ENCODE results near the gene CABP1.

CABP1 gene

GRCh38 chr12:120642826-120643225 is 2.4 kb downstream of the CABP1 start:
- TF ChIP-seq, protein P1, sequence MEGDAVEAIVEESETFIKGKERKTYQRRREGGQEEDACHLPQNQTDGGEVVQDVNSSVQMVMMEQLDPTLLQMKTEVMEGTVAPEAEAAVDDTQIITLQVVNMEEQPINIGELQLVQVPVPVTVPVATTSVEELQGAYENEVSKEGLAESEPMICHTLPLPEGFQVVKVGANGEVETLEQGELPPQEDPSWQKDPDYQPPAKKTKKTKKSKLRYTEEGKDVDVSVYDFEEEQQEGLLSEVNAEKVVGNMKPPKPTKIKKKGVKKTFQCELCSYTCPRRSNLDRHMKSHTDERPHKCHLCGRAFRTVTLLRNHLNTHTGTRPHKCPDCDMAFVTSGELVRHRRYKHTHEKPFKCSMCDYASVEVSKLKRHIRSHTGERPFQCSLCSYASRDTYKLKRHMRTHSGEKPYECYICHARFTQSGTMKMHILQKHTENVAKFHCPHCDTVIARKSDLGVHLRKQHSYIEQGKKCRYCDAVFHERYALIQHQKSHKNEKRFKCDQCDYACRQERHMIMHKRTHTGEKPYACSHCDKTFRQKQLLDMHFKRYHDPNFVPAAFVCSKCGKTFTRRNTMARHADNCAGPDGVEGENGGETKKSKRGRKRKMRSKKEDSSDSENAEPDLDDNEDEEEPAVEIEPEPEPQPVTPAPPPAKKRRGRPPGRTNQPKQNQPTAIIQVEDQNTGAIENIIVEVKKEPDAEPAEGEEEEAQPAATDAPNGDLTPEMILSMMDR (IDR thresholded peaks at IDR 0.05; ENCODE audit: borderline replicate concordance, insufficient read depth, low read depth, low read length): no peak
- no peak overlapping the region for H3K4me3 ChIP-seq (ENCODE audit: low read depth, low read length)

DNA sequence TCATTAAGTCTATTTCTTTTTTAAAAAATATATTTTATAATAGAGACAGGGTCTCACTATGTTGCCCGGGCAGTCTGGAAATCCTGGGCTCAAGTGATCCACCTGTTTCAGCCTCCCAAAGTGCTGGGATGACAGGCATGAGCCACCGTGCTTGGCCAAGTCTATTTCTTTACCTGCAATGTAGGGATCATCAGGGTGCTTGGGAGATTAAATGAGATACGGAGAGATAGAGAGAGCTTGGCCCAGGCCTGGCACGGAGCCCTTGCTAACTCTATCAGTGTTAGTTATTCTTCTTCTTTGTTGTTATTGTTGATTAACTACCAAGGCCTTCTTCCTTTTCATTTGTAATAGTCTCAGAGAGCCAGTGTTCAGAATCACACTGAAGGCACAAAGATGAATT is 3.1 kb downstream of the CABP1 start:
- H3K4me3 ChIP-seq (ENCODE audit: low read depth, low read length): no peak overlapping the region
- TF ChIP-seq, protein P1 (IDR thresholded peaks at IDR 0.05; ENCODE audit: borderline replicate concordance, insufficient read depth, low read depth, low read length): no peak

GRCh38 chr12:120646044-120646443 is 5.6 kb downstream of the CABP1 start:
- no peak overlapping the region for H3K4me3 ChIP-seq (ENCODE audit: low read depth, low read length)
- TF ChIP-seq, protein P1 (IDR thresholded peaks at IDR 0.05; ENCODE audit: borderline replicate concordance, insufficient read depth, low read depth, low read length): no peak

DNA sequence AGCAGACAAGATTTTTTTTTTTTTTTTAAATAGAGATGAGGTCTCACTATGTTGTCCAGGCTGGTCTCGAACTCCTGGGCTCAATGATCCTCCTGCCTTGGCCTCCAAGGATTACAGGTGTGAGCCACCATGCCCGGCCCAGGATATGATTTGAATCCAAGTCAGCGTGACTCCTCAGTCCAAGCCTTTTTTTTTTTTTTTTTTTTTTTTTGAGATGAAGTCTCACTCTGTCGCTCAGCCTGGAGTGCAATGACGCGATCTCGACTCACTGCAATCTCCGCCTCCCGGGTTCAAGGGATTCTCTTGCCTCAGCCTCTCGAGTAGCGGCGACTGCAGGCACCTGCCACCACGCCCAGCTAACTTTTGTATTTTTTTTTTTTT is 6.9 kb downstream of the CABP1 start:
- TF ChIP-seq, protein P1 (IDR thresholded peaks at IDR 0.05; ENCODE audit: borderline replicate concordance, insufficient read depth, low read depth, low read length): no peak
- H3K4me3 ChIP-seq (ENCODE audit: low read depth, low read length): no peak overlapping the region

DNA sequence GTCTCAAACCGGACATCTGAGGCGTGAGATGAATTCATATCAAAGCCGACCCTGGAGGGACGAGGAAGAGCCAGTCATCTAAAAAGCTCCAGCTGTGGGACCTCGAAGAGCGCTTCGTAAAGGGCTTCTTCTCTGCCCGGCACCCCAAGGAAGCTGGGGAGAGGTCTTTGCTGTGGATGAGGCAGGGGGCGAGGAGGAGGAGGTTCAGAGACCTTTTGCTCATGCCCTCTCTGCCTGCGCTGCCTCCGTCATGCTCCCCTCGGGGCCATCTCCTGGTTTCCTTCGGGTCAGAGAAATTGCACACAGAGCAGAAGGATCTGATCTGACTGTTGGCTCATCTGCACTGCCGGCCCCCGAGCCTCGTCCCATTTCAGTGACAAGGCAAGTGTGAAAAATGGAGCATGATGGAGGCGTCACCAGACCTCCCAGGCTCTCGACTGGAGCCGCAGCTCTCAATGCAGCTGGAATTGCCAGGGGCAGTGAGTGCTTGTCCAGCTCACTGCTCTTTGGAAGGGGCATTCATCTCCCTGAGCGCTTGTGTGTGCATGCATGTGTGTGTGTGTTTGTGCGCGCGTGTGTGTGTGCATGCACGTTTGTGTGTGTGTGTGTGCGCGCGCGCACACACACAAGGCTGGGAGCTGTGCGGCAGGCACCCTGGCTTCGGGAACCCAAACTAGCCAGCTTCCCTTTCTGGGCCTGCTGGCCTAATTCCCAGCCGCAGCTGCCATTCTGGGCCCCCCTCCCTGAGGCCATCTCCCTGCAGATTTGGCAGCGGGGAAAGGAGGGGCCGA is 9.2 kb downstream of the CABP1 start:
- TF ChIP-seq, protein P1 (IDR thresholded peaks at IDR 0.05; ENCODE audit: borderline replicate concordance, insufficient read depth, low read depth, low read length): no peak
- peak overlapping the region; percentile 40 for H3K4me3 ChIP-seq (ENCODE audit: low read depth, low read length)

GRCh38 chr12:120650233-120650690 is 9.8 kb downstream of the CABP1 start:
- TF ChIP-seq, protein P1 (IDR thresholded peaks at IDR 0.05; ENCODE audit: borderline replicate concordance, insufficient read depth, low read depth, low read length): no peak
- H3K4me3 ChIP-seq (ENCODE audit: low read depth, low read length): peak overlapping the region; percentile 40

DNA sequence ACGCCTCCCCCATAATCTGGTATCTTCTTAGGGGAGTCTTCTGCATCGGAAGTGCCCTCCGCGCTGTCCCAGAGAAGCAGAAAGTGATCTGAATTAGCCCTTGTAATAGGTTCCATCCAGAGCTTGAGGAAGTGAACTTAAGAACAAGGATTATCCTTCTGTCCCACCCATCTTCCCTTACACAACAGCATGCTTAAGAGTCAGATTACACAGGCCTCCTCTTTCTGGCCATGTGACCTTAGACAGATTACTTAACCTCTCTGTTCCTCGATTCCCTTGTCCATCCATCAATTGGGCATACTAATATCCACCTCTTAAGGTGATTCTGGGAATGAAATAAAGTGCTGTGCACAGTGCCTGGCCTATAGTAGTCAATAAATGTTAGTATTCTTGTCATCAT is 11.4 kb downstream of the CABP1 start:
- TF ChIP-seq, protein P1 (IDR thresholded peaks at IDR 0.05; ENCODE audit: borderline replicate concordance, insufficient read depth, low read depth, low read length): no peak
- H3K4me3 ChIP-seq (ENCODE audit: low read depth, low read length): no peak overlapping the region

All from GM12875 (cell line).